HepG2 (cell line): Measurements from ENCODE around the gene CAMK4. TPM values are rescaled to one million over a fixed set of nuclear protein-coding genes. Genes with fewer than 3 reads are reported as not detected.

Experiments
- ATAC-seq: fragments of 200-7000 bp; cut with Tn5 transposase; 3 replicates; pipeline ENCODE4 v1.9.1; 2020; ENCODE audit warnings: mild to moderate bottlenecking, moderate library complexity
- BruUV-seq: library from RNA; stranded (reverse); fragments of 400-500 nt; replicated peaks from 2 replicates; lab custom pipeline; 2021; lab: Mats Ljungman, UMichigan
- CTCF ChIA-PET: fragments of 300-600 bp; formaldehyde crosslinking; extraction: SDS; loops from one replicate; lab custom pipeline; 2021; ENCODE audit warnings: low total read pairs, inconsistent platforms, low intra/inter-chr PET ratio; lab: Yijun Ruan, JAX
- POLR2A ChIA-PET: fragments of 350-600 bp; sonication (Branson Sonifier 250); formaldehyde crosslinking; loops from one replicate; lab custom pipeline; 2020; ENCODE audit warnings: antibody characterized with exemption, inconsistent platforms; lab: Yijun Ruan, JAX
- DNase-seq: peaks from one replicate; pipeline ENCODE4 v3.0.0-alpha.2; 2015; ENCODE audit warnings: low spot score
- FAIRE-seq: peaks from 3 replicates; lab custom pipeline; 2011; peaks lifted over from hg19 to GRCh38; lab: Jason Lieb, UNC
- H2AFZ ChIP-seq: one replicate; pipeline ENCODE4 v1.6.1; 2011; ENCODE audit warnings: low read length, inconsistent platforms
- H3K27ac ChIP-seq: fragments of 300-600 bp; 3 replicates; pipeline ENCODE4 v1.8.0; 2011; ENCODE audit warnings: mixed run types, mild to moderate bottlenecking, mixed read lengths, low read length, inconsistent platforms; ENCODE audit not compliant: insufficient read depth; ENCODE audit errors: extremely low read length
- H3K27me3 ChIP-seq, 2 experiments: fragments of 200-600 bp in 1 of 2; 2 replicates in 1 of 2; 3 replicates in 1 of 2; pipeline versions ENCODE4 v1.6.0 to v1.8.0; 2011; ENCODE audit warnings: low read length in 2 of 2, mild to moderate bottlenecking in 2 of 2, moderate library complexity in 2 of 2, inconsistent platforms in 1 of 2; ENCODE audit not compliant: insufficient read depth in 2 of 2, control insufficient read depth in 1 of 2
- H3K36me3 ChIP-seq, 2 experiments: fragments of 200-600 bp in 1 of 2; replicated peaks in 1 of 2; 2 replicates in 1 of 2; 3 replicates in 1 of 2; pipeline versions ENCODE4 v1.5.1 to v1.8.0; 2011; ENCODE audit warnings: low read length in 2 of 2, inconsistent platforms in 1 of 2; ENCODE audit not compliant: insufficient read depth in 2 of 2, control insufficient read depth in 1 of 2
- H3K4me1 ChIP-seq: 2 replicates; pipeline ENCODE4 v1.5.1; 2012; ENCODE audit warnings: low read length, inconsistent platforms; ENCODE audit not compliant: insufficient read depth
- H3K4me2 ChIP-seq: 2 replicates; pipeline ENCODE4 v1.6.0; 2011; ENCODE audit warnings: low read depth, low read length, inconsistent platforms
- H3K4me3 ChIP-seq, 3 experiments: fragments of 200-600 bp in 1 of 3; sonication (generic), shearing (Covaris generic) in 1 of 3; replicated peaks in 1 of 3; 2 replicates each; pipeline ENCODE4 v1.5.1; 2011 to 2016; ENCODE audit warnings: low read length in 3 of 3, inconsistent platforms in 2 of 3, low read depth in 2 of 3, mild to moderate bottlenecking in 2 of 3, control low read depth in 1 of 3, mixed read lengths in 1 of 3; ENCODE audit not compliant: insufficient read depth in 1 of 3
- H3K79me2 ChIP-seq: one replicate; pipeline ENCODE4 v1.6.1; 2011; ENCODE audit warnings: low read length, inconsistent platforms; ENCODE audit not compliant: insufficient read depth
- H3K9ac ChIP-seq: 2 replicates; pipeline ENCODE4 v1.6.0; 2011; ENCODE audit warnings: mild to moderate bottlenecking, low read depth, low read length, inconsistent platforms; ENCODE audit not compliant: insufficient read depth
- H3K9me3 ChIP-seq: 2 replicates; pipeline ENCODE4 v1.5.1; 2012; ENCODE audit warnings: mild to moderate bottlenecking, low read length
- H4K20me1 ChIP-seq: 2 replicates; pipeline ENCODE4 v1.6.0; 2011; ENCODE audit warnings: inconsistent platforms, mild to moderate bottlenecking, low read length, moderate library complexity; ENCODE audit not compliant: insufficient read depth
- BATF2 ChIP-seq: sonication (generic); formaldehyde crosslinking; IDR thresholded peaks from 2 replicates; pipeline ENCODE4 v1.8.0; 2022; ENCODE audit warnings: mild to moderate bottlenecking, missing genetic modification reagents, moderate library complexity
- DBP ChIP-seq: sonication (generic); formaldehyde crosslinking; IDR thresholded peaks from 2 replicates; pipeline ENCODE4 v1.4.0; 2020; ENCODE audit warnings: missing genetic modification reagents; ENCODE audit errors: not compliant biosample characterization
- FOXK2 ChIP-seq: fragments of 450-650 bp; IDR thresholded peaks from 2 replicates; pipeline ENCODE4 v1.6.1; 2016
- MBD4 ChIP-seq: IDR thresholded peaks from 2 replicates; pipeline ENCODE4 v1.6.1; 2012; ENCODE audit warnings: low read length, inconsistent platforms, borderline replicate concordance
- PHB2 ChIP-seq: fragments of 450-650 bp; IDR thresholded peaks from 2 replicates; pipeline ENCODE4 v1.6.1; 2018; ENCODE audit not compliant: partially characterized antibody
- REL ChIP-seq: sonication (generic); formaldehyde crosslinking; conservative IDR thresholded peaks from 2 replicates; pipeline ENCODE4 v1.8.0; 2022; ENCODE audit warnings: mild to moderate bottlenecking, missing genetic modification reagents, moderate library complexity
- RFXANK ChIP-seq: IDR thresholded peaks from 2 replicates; pipeline ENCODE4 v1.6.1; 2016
- SMAD1 ChIP-seq: sonication (generic); formaldehyde crosslinking; IDR thresholded peaks from 2 replicates; pipeline ENCODE4 v1.4.0; 2020; ENCODE audit warnings: missing genetic modification reagents, low read depth, mild to moderate bottlenecking, borderline replicate concordance
- SP140L ChIP-seq: sonication (generic); formaldehyde crosslinking; IDR thresholded peaks from 2 replicates; pipeline ENCODE4 v1.4.0; 2020; ENCODE audit warnings: missing genetic modification reagents, borderline replicate concordance
- TBP ChIP-seq: sonication (generic); formaldehyde crosslinking; IDR thresholded peaks from 2 replicates; pipeline ENCODE4 v1.5.0; 2020; ENCODE audit warnings: missing genetic modification reagents
- ZBTB37 ChIP-seq: sonication (generic); formaldehyde crosslinking; IDR thresholded peaks from 2 replicates; pipeline ENCODE4 v1.4.0; 2020; ENCODE audit warnings: mild to moderate bottlenecking, missing genetic modification reagents
- ZBTB4 ChIP-seq: sonication (generic); formaldehyde crosslinking; IDR thresholded peaks from 2 replicates; pipeline ENCODE4 v1.4.0; 2020; ENCODE audit warnings: missing genetic modification reagents, mild to moderate bottlenecking, borderline replicate concordance
- ZNF333 ChIP-seq: sonication (generic); formaldehyde crosslinking; IDR thresholded peaks from 2 replicates; pipeline ENCODE4 v1.4.0; 2020; ENCODE audit warnings: mild to moderate bottlenecking, missing genetic modification reagents, borderline replicate concordance
- ZNF460 ChIP-seq: sonication (generic); formaldehyde crosslinking; IDR thresholded peaks from 2 replicates; pipeline ENCODE4 v1.5.1; 2020; ENCODE audit warnings: missing genetic modification reagents, mild to moderate bottlenecking, borderline replicate concordance
- ZNF484 ChIP-seq: sonication (generic); formaldehyde crosslinking; IDR thresholded peaks from 2 replicates; pipeline ENCODE4 v1.5.1; 2020; ENCODE audit warnings: mild to moderate bottlenecking, low read depth, missing genetic modification reagents, borderline replicate concordance
- ZNF530 ChIP-seq: sonication (generic); formaldehyde crosslinking; IDR thresholded peaks from 2 replicates; pipeline ENCODE4 v1.5.0; 2020; ENCODE audit warnings: low read depth, mild to moderate bottlenecking, missing genetic modification reagents
- ZNF616 ChIP-seq: sonication (generic); formaldehyde crosslinking; IDR thresholded peaks from 2 replicates; pipeline ENCODE4 v1.5.0; 2020; ENCODE audit warnings: low read depth, mild to moderate bottlenecking, missing genetic modification reagents
- WGBS: methylation state at CpG from one replicate; pipeline ENCODE4 v1.1.6; 2017; ENCODE audit warnings: low lambda C conversion rate; 5-methylcytosine and 5-hydroxymethylcytosine counted together
- in situ Hi-C: cut with HindIII; loops from 2 replicates; pipeline ENCODE4 v1.10.0; 2017; ENCODE audit warnings: low pct_unique_long_range_greater_than_20kb; ENCODE audit not compliant: extremely low pct_ligation_motif_present
- intact Hi-C: fragments of 100-400 bp; cut with micrococcal nuclease; formaldehyde crosslinking; loops from one replicate; pipeline ENCODE4 v1.10.0; 2022; ENCODE audit not compliant: unreplicated experiment
- polyA plus RNA-seq, 8 experiments: library from polyadenylated mRNA; depleted of rRNA in 3 of 8; stranded (reverse) in 7 of 8; unstranded in 1 of 8; fragments of >200 nt; fragmentation: Illumina TruSeq in 4 of 8; extraction: Trizol in 4 of 8; gene quantifications; 2 replicates each; pipeline versions ENCODE4 v1.2.1 to v1.2.3, GENCODE V29; 2011 to 2016; ENCODE audit warnings: low read depth in 4 of 8, missing spikeins in 1 of 8, mixed read lengths in 1 of 8; ENCODE audit not compliant: insufficient read depth in 1 of 8
- total RNA-seq, 5 experiments: library from RNA; depleted of rRNA; stranded (reverse); fragments of >200 nt; fragmentation: Illumina TruSeq; extraction: Trizol; gene quantifications; 2 replicates each; pipeline ENCODE4 v1.2.3, GENCODE V29; 2016; ENCODE audit warnings: low read depth in 1 of 5

CAMK4 gene
- total and polyA plus RNA-seq, 2 of the 13 experiments (the other 11 are each of a cell fraction or from before 2014, with no cell fraction given): not detected

GRCh38 chr5:111379391-111379816, 155.2 kb downstream of the CAMK4 start (continued):
- TF ChIP-seq ZNF530 (CRISPR knock-in tag) (no peak), MBD4 (no peak), DBP (CRISPR knock-in tag) (no peak), ZNF616 (CRISPR knock-in tag) (no peak)
- TF ChIP-seq, all 625 proteins: peak for 0

GRCh38 chr5:111383288-111383970, 159.2 kb downstream of the CAMK4 start:
- FAIRE-seq: no peak
- Histone ChIP-seq H3K4me1 (no peaks in the 10 kb centered on the region), H3K9me3 (no peaks in the 10 kb centered on the region), H3K4me2 (no peak overlapping the region), H3K79me2 (no peaks in the 10 kb centered on the region), H3K9ac (no peak overlapping the region), H4K20me1 (no peaks in the 10 kb centered on the region), H3K36me3 (no peaks in the 10 kb centered on the region), H3K4me3 (no peak overlapping the region), H3K27me3 (no peaks in the 10 kb centered on the region), H3K27ac (no peak overlapping the region), H2AFZ (no peak overlapping the region)
- intact Hi-C loops: no loop called here
- in situ Hi-C loops: no loop called here
- no peak for DNase-seq
- no peak for ATAC-seq
- CTCF ChIA-PET: no interaction called here
- no TSS peak for BruUV-seq
- POLR2A ChIA-PET: interaction anchor here (0.7 kb wide), 1 partner anchor 374 kb away, joined by 3 read pairs; no protein-coding TSS in a partner anchor
- 2% methylated on average over 6 of the region's 6 CpGs for WGBS
- TF ChIP-seq RFXANK (CRISPR knock-in tag) (no peak), ZNF484 (no peak), FOXK2 (no peak), PHB2 (no peak), ZNF333 (CRISPR knock-in tag) (no peak), ZNF460 (CRISPR knock-in tag) (no peak), ZBTB37 (CRISPR knock-in tag) (no peak), REL (CRISPR knock-in tag) (no peak), TBP (CRISPR knock-in tag) (no peak), ZBTB4 (CRISPR knock-in tag) (no peak), SMAD1 (CRISPR knock-in tag) (no peak), SP140L (CRISPR knock-in tag) (no peak), BATF2 (no peak)
